IPS-NIHi11 (cell line): Measurements from ENCODE around the gene C14orf119.

Source experiments
- DNase-seq: peaks from one replicate; pipeline ENCODE4 v3.0.0; 2012; ENCODE audit warnings: mixed read lengths, low spot score

C14orf119 gene

DNA sequence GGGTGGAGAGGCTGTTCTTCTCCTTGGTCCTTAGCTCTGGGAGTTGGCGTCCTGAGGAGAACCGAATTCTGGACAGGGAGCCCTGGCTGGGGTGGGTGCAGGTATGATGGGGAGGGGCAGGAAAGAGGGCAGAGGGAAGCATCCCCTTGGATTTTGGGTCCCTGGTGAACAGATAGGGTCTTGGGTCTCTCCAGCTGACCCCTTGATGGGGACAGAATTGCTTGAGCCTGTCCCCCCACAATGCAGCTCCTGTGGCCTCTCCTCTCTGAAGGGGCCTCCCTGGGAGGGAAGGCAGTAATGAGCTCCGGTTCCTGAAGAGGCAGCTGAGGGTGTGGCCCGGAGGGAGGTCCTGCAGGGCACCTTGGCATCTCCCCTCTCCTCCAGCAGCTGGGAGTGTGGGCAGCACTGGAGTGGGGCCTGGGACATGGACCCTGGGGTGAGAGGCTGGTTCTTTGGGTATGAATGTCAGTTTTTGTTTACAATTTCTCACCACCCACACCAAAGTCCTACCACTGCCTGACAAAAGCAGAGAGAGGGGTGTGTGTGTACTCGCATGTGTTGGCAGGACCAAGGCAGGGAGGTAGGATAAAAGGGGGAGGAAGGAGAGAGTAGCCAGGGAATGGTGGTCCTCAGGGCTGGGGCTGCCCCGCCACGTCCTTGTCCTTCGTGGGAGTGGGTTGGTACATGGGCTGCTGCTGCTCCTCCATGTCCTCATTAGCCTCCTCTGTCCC, 31.4 kb downstream of the C14orf119 start:
- no peak for DNase-seq

DNA sequence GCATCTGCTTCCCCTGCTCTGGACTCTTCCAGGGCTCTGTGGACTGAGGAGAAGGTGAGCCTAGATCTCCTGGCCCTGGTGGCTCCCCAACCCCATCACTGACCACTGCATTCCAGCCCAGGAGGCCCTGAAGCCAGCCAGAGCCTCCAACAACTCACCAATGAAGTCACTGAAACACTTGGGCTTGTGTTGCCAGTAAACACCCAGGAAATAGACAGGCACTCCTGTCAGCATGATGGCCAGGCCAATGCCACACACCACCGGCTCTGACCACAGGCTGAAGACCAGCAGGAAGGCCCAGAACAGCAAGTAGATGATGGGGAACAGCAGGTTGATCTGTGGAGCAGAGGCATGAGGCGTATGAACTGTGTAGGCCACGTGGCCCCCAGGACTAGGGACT, 32.6 kb downstream of the C14orf119 start:
- no peak for DNase-seq

- DNase-seq, result no peak
Observed at GRCh38 chr14:23128969-23129758, 33.9 kb downstream of the C14orf119 start.

- DNase-seq, result no peak
Observed at GRCh38 chr14:23129759-23130316, 34.5 kb downstream of the C14orf119 start.

DNA sequence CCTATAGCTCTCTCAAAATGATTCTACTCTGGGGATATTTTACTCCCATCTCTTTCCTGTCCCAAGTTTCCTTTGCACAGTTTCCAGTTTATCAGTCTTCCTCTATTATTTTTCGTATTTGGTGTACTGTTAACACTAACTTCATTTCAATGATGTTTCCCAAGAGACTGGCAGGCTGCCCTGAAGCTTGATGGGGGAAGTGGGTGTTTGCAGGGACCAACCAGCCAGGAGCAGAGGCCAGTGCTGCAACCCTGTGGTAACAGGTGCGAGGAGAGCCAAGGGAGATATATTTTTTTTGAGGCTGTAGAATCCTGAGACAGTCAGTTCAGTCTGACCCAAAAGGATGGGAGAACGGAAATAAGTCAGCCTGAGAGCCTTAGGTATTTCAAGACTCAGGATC, 35.6 kb downstream of the C14orf119 start:
- no peak for DNase-seq

DNA sequence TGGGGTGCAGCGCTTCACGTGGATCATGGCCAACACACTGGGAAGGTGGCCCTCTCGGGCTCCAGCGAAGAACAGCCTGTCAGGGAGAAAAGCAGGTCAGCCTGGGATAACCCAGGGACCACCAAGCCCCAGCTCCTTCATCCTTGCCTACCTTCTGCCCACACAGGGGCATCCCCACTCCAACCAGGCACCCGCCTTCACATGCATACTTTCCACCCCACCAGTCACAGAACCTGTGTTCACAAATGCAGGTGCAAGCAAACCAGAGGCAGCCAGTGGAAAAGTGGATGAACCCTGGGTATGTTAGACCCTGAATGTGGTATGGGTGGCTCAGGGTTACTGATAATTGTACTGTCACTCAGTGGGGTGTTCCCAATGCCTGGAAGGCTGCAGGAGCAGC, 36.2 kb downstream of the C14orf119 start:
- no peak for DNase-seq

- DNase-seq, result no peak
Observed at GRCh38 chr14:23132970-23133369, 37.7 kb downstream of the C14orf119 start.

DNA sequence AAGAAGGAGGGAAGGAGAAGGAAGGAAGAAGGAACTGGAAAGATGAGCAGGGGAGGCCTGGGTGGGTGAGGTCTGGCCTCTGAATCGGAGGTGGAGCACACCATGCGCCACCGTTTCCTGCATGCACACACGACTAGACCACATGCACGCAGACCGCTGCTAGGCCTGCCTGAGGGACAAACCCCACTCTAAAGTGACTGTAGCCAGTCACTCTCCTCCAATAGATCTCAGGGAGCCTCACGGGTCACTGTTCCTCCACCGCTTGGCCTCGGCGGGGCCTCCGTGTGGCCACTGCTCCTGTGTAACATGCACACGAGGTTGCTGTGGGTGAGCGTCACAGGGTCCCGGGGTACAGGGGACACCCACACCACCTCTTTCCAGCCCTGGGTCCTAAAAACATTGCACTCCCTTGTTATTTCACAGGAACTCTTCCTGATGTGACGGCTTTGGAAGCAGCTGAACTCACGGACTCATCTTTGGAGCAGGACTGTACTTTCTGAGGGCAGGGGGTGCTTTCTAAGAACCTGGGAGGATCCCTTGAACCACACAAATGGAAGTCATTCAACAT, 41.3 kb downstream of the C14orf119 start:
- DNase-seq, result no peak

- DNase-seq, result no peak
Observed at GRCh38 chr14:23137192-23137812, 42.0 kb downstream of the C14orf119 start.

DNA sequence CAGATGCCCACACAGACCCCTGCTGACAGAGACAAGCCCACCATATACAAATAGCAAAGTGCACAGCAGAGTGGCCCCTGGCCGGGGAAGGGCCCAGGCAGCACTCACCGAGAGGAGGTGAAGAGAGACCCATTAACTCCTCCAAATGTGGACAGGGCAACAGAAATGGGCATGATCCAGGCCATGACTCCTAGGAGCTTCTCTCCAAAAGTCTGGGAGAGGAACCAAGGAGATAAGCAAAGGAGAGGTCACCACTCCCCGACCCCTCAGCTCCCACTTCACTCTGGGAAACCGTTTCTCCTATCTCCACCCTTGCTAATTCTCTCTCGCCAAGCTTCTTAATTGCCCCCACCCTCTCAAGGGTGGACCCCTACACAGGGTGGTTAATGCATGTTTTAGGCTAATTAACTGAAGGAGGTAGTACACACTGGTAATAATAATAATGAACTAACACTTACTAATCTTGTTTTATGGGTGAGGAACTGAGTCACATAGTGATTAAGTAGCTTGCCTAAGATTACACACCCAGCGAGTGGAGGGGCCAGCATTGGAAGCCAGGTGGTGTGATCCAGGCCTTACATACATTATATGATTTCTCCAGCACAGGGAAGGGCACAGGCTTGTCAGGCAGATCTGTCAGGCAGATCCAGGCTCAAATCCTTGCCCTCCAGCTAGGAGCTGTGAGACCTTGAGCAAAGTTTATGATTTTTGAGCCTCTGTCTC, 42.7 kb downstream of the C14orf119 start:
- DNase-seq, result no peak

GRCh38 chr14:23139874-23140273, 44.6 kb downstream of the C14orf119 start:
- no peak for DNase-seq

DNA sequence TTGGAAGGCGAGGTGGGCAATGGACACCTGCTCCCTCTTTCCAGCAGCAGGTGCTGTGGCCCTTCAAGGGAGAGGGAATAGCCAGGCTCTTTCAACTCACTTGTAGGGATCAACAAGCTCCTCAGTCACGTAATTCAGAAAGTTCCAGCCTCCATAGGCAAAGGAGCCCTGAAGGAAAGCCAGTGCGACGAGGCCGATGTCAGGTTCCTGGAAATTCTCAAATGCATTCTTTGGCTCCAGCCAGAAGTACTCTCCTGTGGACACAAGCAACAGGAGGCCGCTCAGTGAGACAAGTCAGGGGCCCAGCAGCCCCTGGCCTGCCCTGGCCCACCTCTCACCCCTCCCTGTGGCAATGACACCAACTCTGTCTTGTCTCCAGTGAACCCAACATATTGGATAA, 45.1 kb downstream of the C14orf119 start:
- no peak for DNase-seq

GRCh38 chr14:23141706-23142444, 46.6 kb downstream of the C14orf119 start:
- no peak for DNase-seq

- DNase-seq, result no peak
Observed at GRCh38 chr14:23142826-23143225, 47.5 kb downstream of the C14orf119 start.

DNA sequence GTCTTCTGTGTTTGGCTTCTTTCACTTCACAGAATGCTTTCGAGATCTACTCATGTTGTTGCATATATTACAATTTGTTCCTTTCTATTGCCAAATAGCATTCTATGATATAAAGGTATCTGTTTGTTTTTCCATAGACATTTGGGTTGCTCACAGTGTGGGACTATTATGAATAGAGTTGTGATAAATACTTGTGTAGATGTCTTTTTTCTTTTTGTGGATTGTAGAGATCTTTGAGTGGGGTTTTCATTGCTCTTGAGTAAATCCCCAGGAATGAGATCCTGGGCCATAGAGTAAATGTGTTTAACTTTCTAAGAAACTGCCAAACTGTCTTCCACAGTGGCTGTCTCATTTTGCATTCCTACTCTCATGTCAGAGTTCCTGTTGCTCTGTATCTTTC, 48.6 kb downstream of the C14orf119 start:
- no peak for DNase-seq

DNA sequence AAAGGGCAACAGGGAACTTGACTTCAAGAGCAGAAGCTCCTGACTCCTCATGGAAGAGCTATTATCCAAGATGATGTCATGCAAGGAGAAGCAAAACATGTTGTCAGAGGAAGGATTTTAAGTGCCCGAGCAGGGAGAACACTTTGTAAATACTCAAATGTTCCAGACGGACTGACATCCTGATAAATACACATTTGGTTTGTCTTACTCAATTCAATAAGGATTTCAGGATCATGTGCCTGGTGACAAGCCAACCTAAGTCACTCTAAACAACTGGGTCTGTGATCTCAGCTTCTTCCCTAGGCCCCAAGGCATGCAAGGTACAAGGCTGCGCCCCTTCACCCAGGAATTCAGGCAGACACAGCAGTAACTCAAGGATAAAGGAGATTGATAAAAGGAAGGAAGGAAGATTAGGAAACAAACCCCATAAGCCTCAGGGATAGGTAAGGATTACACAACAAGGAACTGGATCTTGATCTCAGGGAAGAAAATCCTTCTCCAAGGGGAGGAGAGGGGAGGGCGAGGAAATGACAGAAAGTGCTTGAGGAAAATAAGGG, 50.6 kb downstream of the C14orf119 start:
- DNase-seq, result no peak

DNA sequence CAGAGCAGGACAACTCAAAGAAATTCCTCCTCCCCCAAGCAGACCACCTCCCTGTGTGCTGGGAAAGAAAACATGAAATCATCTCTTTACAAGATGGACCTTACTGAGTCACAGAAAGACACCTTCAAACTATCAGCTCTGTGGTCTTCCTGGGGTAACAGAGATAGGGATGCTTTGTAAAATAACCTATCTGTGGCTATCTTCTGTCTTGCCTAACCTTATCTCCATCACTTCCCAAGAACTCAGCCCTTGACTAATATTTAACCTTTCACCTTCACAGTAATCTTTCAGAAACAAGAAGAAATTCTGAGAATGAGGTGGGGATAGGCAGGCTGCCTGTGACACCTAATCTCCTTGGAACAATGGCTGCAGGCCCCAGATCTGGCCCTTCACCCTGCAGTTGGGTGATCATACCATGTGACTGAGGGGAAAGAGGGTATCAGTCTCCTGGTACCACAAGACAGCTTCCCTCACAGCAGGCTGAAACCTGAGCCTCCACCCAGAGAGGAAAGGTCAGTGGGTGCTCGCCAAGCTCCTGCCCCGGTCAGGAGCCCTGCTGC, 51.1 kb downstream of the C14orf119 start:
- no peak for DNase-seq

- no peak for DNase-seq
Observed at GRCh38 chr14:23146980-23147379, 51.7 kb downstream of the C14orf119 start.

DNA sequence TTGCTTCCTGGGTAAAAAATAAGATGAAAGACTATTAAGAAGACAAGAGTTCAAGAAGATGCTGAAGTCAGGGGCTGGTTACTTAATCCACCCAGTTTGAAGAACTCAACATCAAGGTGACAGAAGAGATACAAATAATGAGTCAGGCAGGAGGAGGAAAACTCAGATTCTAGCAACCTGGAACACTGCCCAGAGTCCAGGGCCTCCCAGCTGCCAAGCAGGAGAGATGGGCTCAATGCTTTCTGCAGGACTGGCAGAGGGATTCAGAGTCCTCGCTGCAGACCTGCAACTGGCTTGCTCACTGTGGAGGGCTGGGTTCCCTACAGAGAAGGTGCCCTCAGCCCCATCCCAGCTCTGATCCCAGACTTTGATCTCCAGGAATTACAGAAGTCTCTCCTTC, 52.4 kb downstream of the C14orf119 start:
- DNase-seq, result no peak

DNA sequence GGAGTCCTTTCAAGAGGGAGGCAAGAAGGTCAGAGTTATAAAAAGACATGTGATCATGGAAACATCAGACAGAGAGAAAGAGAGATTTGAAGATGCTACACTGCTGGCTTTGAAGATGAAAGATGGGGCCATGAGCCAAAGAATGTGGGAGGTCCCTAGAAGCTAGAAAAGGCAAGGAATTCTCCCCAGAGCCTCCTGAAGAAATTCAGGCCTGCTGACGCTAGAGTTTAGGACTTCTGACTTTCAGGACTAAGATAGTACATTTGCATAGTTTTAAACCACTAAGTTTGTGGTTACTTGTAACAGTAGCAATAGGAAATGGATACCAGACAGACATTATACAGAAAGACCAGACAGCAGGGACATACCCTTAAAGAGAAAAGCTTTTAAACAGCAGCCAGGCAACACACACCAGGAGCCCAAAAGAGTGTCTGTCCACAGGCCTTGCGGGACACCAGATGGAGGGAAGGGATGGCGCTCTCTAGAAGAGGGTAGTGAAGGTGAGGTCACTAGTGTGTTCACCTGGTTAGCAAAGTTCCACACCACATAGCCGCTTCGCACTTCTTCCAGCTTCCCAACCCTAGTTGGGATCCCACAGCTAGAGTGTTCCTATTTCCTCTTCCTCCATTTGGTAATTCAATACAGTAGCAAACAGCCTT, 53.4 kb downstream of the C14orf119 start:
- no peak for DNase-seq
